HL-60 (cell line): ENCODE results near the gene ACTG1.

Source experiments
- CTCF ChIP-seq: IDR thresholded peaks from one replicate; pipeline ENCODE4 v1.5.1; 2011; ENCODE audit warnings: low read length, control low read depth, inconsistent platforms; ENCODE audit not compliant: insufficient read depth
- POLR2AphosphoS5 ChIP-seq: IDR thresholded peaks from 2 replicates; pipeline ENCODE4 v1.6.1; 2012; ENCODE audit warnings: low read depth
- REST ChIP-seq: IDR thresholded peaks from 2 replicates; pipeline ENCODE4 v1.6.1; 2012; ENCODE audit warnings: low read depth; ENCODE audit not compliant: insufficient replicate concordance

GRCh38 chr17:81518785-81519283, 6.2 kb upstream of the ACTG1 start:
- TF ChIP-seq CTCF (no peak), POLR2AphosphoS5 (no peak), REST (no peak)
